SKM-1 treated with dmso at 0.1 percent for 144 hours (cell line): ENCODE data around the gene RPL18.

Source experiments
- DNase-seq: peaks from one replicate; lab custom pipeline; 2025; ENCODE audit not compliant: unreplicated experiment; lab: John Stamatoyannopoulos, UW

Gene RPL18

DNA sequence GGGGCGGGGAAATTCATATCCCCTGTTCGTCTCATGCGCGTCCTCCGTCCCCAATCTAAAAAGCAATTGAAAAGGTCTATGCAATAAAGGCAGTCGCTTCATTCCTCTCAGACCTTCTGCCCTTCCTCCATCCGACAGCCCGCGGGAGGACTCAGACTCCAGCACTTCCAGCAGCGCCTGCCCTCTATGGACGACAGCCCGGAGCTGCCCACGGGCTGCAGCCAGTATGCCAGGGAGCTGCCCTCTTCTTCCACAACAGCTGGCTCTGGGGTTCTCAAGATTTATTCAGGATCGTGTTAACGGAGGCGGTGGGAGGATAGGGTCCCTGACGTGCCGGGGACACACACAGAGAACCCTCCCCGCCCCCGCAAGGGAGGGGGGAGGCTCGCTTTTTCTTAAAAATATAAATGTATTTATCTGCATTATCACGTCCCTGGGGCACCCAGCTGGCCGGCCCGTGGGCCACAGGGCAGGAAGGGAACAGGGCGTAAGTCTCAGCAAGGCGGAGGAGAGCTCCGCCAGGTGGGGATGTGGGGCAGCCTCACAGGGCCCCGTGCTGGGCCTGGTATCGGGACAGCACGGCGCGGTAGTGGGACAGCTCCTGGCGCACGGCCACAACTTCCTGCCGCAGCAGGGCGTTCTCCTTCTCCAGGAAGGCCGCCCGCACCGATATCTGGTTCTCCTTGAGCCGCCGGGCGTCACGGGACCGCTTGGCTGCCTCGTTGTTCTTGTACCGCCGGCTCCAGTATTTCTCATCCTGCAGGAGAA is 11.5 kb upstream of the RPL18 start:
- DNase-seq = no peak

- no peak for DNase-seq
These were observed 10.8 kb upstream of the RPL18 start for GRCh38 chr19:48629599-48630295.

- DNase-seq = no peak
These were observed 10.3 kb upstream of the RPL18 start for GRCh38 chr19:48629297-48629598.

DNA sequence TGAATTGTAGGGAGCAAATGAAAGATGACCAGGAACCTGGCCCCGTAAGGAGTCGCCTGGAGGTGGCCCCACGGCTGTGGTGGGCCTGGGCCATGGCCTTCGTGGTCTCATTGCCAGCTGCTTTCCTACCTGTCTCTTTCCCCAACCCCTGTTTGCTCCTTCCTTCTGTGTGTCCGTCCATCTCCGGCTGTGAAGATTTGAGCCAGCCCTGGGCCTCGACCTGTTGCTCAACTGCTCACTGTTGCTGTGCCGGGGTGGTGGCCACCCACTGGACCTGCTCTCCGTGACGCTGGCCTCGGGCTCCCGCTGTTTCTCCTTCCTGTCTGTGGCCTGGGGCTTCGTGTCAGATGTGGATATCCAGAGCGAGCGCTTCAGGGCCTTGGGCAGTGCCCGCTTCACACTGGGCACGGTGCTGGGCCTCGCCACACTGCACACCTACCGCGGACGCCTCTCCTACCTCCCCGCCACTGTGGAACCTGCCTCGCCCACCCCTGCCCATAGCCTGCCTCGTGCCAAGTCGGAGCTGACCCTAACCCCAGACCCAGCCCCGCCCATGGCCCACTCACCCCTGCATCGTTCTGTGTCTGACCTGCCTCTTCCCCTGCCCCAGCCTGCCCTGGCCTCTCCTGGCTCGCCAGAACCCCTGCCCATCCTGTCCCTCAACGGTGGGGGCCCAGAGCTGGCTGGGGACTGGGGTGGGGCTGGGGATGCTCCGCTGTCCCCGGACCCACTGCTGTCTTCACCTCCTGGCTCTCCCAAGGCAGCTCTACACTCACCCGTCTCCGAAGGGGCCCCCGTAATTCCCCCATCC is 9.7 kb upstream of the RPL18 start:
- no peak for DNase-seq

GRCh38 chr19:48627865-48628314 is 8.9 kb upstream of the RPL18 start:
- DNase-seq = no peak

GRCh38 chr19:48627201-48627864 is 8.4 kb upstream of the RPL18 start:
- DNase-seq = no peak

- no peak for DNase-seq
These were observed 6.9 kb upstream of the RPL18 start for GRCh38 chr19:48625891-48626327.

DNA sequence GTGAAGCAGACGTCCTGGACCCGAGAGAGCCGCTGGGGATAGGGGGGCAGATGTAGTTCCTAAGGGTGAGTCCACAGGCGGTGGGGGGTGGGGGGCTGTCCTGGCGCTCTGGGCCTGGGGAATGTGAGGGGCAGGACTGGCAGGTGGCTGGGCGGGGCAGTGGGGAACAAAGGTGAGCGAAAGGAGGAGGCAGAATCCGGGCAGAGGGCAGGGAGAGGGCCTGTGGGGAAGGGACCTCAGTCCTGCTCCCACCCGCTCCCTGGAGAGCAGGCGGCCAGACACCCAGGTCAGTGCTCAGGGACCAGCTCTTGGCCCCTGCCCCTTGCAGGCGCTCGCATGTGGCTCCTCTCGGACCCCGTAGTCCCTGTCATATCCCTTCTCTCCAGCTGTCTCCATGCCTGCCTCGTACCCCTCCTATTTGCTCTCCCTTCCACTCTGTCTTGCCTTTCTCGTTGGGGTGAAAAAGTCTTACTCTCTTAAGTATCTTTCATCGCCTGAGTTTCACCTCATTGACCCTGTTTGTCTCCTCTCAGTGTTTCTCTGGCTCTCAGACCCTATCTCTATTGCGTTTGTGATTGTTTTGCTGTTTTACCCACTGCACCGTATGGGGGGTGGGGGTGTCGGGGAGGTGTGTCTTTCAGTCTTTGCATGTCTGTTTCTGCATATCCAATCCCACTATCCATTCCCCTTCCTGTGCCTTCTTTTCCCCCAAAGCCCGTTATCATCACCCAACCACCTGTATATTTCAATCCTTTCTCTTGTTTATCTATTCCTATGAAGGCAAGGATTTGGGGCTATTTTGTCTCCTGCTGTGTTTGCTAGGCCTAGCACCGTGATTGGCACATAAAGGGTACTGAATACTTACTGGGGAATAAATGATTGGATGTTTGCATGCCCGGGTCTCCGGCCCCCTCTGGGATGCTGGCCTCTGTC is 6.1 kb upstream of the RPL18 start:
- DNase-seq = no peak

DNA sequence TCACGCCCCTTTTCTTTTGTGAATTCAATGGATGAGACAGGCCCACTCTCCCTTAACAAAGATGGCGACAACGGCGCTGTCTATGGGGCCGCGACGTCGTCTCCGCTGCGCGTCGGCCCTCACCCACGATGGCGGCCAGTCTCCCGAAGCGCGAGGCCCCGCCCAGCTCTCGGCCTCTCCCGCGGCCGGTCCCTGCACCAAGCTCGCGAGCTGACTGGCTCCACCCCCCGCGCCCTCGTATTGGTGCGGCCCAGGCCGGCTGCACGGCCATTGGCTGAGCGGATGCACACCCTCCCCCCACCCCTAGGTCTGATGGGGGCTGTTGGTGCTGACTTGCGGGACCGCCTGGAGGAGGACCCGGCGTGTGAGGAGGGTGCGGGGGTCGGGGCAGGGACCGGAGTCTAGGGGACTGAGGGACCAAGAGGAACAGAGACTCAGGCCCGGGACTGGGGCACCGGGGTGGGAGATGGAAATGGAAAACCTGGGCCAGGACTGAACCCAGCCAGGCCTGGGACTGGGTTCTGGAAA is 5.2 kb upstream of the RPL18 start:
- DNase-seq = no peak

DNA sequence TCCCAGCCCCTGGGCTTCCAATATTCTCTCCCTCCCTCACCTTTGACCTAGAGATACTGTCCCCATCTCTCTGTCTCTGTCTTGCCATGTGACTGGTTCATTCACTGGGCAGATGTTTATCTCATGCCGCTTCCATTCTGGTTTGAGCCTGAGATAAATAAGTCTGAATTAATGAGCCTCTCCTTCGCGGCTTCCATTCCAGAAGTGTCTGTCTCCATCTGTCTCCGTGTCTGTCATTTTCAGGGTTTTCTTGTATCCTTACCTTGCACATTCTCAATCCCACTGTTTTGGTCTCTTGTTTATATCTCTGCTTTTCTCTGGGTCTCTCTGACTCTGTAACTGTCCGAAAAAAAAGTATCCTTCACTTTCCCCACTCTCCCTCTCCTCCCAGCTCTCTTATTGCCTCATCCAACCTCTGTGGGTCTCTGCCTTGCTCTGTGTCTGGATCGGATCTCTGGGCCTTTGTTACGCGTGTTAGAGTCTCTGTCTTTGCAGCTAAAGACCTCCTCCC is 4.6 kb upstream of the RPL18 start:
- DNase-seq = no peak

GRCh38 chr19:48619692-48620585 is 961 bp upstream of the RPL18 start:
- no peak for DNase-seq

GRCh38 chr19:48618278-48618915 is 581 bp downstream of the RPL18 start:
- no peak for DNase-seq

DNA sequence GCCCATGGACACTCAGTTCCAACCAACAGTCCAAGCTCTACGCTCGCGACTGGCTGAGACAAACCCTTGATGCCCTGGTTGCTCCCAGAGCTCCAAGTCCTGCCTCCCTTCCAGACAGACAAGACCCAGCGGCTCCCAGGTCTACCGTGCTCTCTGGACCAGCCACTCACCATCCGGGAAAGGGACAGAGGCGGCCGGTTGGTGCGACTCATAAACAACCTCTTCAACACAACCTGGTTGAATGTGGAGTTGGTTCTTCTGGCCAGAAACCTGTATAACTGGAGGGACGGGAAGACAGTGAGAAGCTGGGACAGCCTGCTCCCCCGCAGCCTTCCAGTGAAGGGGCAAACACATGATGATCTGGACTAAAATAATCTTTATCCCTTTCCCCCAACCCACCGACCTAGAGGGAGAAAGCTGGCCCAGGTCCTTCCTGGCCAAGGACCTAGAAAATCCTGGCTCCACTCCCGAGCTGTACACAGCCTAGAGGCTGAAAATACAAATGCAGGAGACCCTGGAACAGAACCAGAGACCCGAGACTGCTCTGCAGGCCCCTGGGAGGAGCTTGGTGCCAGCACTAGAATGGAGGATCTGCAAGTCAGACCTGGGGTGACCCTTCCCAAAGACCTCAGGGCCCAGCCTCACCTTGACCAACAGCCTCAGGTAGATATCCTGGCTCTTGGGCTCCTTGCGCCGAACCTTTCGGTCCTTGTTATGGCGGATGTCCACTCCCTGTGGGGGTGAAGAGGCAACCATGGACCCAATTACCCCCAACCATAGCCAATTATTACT is 1.6 kb downstream of the RPL18 start:
- no peak for DNase-seq

- DNase-seq = no peak
These were observed 2.4 kb downstream of the RPL18 start for GRCh38 chr19:48616491-48617056.

DNA sequence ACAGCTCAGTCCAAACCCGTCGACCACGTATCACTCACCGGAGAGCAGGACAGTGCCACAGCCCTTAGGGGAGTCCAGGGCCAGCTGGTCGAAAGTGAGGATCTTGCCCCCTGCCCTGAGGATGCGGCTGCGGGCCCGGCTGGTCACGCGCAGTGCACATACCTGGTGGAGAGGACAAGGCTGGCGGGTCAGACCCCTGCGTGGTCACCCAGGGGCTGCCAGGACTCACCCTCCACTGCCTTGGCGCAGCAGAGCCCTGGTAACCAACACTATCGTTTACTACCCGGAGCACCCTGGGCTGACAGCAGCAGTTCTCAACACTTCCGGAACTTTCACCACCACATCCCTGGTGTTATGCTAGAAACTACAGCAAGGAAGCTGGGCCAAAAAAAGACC is 2.9 kb downstream of the RPL18 start:
- no peak for DNase-seq

- DNase-seq = no peak
These were observed 3.5 kb downstream of the RPL18 start for GRCh38 chr19:48615231-48616040.
